Measurements from ENCODE around the gene BLTP1.

Gene BLTP1

DNA sequence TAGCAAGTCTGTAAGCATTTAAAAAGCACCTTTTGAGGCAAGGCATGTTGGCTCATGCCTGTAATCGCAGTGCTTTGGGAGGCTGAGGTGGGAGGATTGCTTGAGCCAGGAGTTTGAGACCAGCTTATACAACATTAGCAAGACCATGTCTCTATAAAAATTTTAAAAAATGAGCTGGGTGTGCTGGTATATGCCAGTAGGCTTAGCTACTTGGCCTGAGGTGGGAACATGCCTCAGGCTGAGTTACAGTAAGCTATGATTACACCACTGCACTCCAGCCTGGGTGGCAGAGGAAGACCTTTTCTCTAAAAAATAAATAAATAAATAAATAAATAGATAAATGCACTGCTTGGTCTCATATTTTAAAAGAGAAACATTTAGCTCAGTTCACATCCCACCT lies 26.8 kb downstream of the BLTP1 start:
- TF ChIP-seq FOXP2 (optimal IDR thresholded peaks at IDR 0.05; ENCODE audit: borderline replicate concordance, extremely low read depth, extremely low read length, insufficient read depth) (no peak), SIN3A (IDR thresholded peaks at IDR 0.05; ENCODE audit: borderline replicate concordance, insufficient read depth, low read length) (no peak), TAF1 (IDR thresholded peaks at IDR 0.05; ENCODE audit: borderline replicate concordance, insufficient read depth, low read length) (no peak)
- TF ChIP-seq, protein P1, sequence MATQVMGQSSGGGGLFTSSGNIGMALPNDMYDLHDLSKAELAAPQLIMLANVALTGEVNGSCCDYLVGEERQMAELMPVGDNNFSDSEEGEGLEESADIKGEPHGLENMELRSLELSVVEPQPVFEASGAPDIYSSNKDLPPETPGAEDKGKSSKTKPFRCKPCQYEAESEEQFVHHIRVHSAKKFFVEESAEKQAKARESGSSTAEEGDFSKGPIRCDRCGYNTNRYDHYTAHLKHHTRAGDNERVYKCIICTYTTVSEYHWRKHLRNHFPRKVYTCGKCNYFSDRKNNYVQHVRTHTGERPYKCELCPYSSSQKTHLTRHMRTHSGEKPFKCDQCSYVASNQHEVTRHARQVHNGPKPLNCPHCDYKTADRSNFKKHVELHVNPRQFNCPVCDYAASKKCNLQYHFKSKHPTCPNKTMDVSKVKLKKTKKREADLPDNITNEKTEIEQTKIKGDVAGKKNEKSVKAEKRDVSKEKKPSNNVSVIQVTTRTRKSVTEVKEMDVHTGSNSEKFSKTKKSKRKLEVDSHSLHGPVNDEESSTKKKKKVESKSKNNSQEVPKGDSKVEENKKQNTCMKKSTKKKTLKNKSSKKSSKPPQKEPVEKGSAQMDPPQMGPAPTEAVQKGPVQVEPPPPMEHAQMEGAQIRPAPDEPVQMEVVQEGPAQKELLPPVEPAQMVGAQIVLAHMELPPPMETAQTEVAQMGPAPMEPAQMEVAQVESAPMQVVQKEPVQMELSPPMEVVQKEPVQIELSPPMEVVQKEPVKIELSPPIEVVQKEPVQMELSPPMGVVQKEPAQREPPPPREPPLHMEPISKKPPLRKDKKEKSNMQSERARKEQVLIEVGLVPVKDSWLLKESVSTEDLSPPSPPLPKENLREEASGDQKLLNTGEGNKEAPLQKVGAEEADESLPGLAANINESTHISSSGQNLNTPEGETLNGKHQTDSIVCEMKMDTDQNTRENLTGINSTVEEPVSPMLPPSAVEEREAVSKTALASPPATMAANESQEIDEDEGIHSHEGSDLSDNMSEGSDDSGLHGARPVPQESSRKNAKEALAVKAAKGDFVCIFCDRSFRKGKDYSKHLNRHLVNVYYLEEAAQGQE (IDR thresholded peaks at IDR 0.05; ENCODE audit: insufficient read depth in 1 of 2, low read depth in 2 of 2, low read length in 2 of 2), result no peak

DNA sequence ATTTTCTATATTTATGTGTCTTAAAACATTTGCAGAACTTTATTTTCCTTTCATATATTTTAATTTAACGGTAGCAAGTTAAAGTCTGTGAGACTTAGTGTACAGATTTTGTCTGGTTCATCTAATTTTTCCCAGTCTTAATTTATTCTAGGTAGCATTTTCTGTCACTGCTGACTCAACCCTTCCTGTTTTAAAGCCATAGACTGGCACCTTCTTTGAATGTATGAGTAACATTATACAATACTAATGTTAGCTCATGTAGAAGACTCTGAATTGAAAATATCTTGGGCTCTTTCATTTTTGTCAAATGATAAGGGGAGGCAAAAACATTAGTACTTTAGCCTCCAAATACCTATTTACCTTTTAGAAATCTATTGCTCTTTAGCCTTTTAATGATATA lies 43.6 kb downstream of the BLTP1 start:
- TF ChIP-seq SIN3A (IDR thresholded peaks at IDR 0.05; ENCODE audit: borderline replicate concordance, insufficient read depth, low read length), result no peak
